NCI-H146 treated with DMSO at 0.1 percent for 48 hours (cell line): ENCODE measurements around the gene EVX1.

Experiments
- DNase-seq: peaks from one replicate; lab custom pipeline; 2025; ENCODE audit not compliant: unreplicated experiment; lab: John Stamatoyannopoulos, UW

EVX1 gene

GRCh38 chr7:27242555-27243339, at the start of gene EVX1:
EVX1 (plus strand) TSS chr7:27242802; CDS start chr7:27243031, 229 bp downstream.
- DNase-seq = peak; percentile 25

- no peak for DNase-seq
Observed at GRCh38 chr7:27193335-27194001, 49.1 kb upstream of the EVX1 start.

DNA sequence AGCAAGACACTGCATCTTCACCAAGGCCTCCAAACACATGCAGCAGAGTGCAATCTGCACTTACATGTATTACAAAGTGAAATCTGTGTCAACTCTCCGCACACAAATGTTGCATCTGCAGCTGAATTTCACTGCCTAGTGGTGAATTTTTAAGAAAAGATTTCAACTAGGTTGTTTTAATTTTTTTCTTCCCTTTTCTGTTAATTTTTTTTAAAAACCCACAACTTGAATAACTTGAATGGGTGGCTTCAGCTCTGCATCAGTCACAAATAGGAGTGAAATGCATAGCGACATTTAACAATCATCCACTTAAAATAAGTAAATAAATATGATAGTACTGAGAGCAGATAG, 48.6 kb upstream of the EVX1 start:
- DNase-seq = no peak

DNA sequence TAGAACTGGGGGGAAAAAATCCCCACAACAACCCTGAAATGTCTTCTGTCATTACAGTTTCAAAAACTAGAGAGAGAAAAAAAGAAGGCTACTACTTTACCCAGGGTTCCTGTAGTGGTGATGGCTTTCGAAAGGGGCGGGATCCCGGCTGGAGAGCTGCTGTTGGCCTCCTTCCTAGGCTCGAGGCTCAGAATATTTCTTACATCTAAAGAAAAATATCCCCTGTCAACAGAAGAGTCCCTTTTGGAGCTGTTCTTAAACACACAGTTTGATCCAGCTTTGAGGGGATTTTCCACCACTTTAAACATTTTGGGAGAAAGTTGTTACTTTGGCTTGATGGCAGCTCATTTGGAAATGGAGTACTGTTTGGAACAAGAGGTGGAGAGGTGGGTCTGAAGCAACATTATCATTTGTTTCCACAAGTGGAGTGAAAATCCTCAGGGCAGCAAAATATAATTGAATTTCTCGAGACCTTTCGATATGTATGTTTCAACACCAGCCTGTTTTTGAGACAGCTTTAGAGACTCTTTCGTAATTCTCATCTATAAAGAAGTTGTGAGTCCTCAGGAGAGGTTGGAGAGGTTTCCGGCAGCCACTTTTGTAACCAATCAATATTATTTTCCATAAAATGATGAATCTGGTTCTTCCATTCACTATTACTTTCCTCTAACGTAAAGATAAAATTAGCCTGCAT, 47.8 kb upstream of the EVX1 start:
- no peak for DNase-seq

GRCh38 chr7:27196287-27196767, 46.3 kb upstream of the EVX1 start:
- DNase-seq = peak; percentile 54

- no peak for DNase-seq
Observed at GRCh38 chr7:27197137-27198042, 45.2 kb upstream of the EVX1 start.

GRCh38 chr7:27198138-27198841, 44.3 kb upstream of the EVX1 start:
- no peak for DNase-seq

- no peak for DNase-seq
Observed at GRCh38 chr7:27198871-27199801, 43.5 kb upstream of the EVX1 start.

GRCh38 chr7:27199849-27200760, 42.5 kb upstream of the EVX1 start, which contains the start of gene HOXA13:
HOXA13 (minus strand) TSS chr7:27200091; CDS start chr7:27200077, 14 bp downstream.
- peak; percentile 25 for DNase-seq

DNA sequence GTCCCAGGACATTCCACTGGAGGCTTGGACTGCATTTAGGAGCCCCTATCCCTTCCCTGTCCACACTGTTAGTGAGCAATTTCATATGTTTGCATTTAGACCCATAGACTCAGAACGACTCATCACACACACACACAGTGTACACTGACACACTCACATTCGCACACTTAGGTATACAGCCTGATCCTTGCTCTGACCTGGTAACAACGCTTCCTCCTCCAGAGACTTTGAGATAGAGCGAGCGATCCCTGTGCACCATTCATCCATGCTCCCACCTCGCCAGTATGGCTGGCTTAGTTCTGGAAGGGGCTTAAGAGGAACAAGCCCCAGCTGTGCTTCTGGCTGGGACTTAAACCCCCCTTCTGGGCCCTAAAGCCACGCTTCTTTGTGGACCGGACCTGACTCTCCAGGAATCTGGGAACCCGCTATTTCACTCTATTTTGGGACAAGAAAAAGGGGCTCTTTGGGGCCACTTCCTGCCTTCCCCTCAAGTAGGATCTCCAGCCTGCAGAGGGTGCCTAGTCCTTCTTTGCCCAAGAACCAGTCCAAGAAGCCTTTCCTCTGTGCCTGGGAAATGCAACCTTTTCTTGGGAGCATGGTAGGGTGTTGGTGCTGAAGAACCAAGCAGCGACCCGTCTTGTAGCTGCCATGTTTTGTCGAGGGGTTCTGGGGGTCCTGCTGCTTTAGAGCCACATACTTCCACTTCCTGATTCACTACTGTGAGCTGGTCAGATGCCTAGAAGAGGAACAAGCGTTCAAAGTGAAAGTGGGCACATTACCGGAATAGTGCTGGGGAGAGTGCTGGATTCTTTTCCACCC, 41.6 kb upstream of the EVX1 start:
- no peak for DNase-seq

DNA sequence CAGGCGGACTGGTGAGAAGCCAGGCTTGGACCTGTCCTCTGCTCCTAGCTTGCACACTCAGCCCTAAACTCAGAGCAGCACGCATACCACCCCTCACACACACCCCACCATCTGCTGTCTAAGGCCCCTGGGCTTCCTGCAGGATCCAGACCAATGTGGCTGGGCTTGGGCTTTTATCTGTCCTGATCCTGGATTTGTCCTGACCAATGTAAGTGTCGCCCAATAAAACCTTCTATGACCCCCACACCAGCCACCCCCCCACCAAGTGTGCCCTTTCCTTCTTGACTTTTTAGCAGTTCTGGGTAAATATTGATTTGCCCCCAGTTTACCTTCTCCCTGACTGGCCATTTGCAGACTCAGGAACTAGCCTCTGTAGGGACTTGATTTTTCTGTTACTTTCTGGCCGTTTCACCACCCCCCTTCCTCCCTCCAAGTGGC, 41.0 kb upstream of the EVX1 start:
- no peak for DNase-seq

- DNase-seq = no peak
Observed at GRCh38 chr7:27202018-27202861, 40.4 kb upstream of the EVX1 start.

GRCh38 chr7:27202862-27203134, 39.8 kb upstream of the EVX1 start:
- DNase-seq = no peak

DNA sequence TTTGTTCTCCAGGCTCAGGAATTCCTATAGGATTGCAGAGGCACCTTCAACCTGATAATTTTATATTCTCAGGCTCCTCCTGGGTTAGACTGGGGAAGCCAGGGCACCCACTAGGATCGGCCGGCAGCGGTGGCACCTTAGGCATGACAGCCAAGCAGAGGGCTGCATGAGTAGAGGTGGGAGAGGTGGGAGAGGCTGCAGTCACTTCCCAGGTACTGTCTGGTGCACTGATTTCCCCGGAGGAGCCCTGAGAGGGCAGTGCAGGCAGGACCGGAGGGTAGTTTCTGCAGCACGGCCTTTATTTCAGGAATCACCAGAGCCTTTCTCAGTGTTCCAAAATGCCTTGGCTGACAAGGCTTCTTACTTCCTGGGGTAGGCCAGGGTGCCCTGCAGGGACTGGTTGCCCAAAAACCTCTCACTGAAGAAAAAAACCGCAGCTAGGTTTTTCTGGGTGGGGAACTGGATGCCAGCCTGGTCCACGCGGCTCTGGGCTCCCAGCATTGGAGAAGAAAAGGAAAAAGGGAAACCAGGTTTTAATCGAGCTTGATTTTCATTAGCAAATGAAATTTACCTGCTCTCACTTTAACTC, 39.1 kb upstream of the EVX1 start:
- DNase-seq = no peak

- no peak for DNase-seq
Observed at GRCh38 chr7:27203964-27204594, 38.5 kb upstream of the EVX1 start.
